Hepatocyte (in vitro differentiated cells): ENCODE results near the gene SLC27A3.

Source experiments
- CTCF ChIP-seq: fragments of 200-600 bp; sonication (generic); IDR thresholded peaks from 2 replicates; pipeline ENCODE4 v1.5.1; 2016; ENCODE audit warnings: antibody characterized with exemption, mild to moderate bottlenecking; ENCODE audit not compliant: poor library complexity
- EZH2 ChIP-seq: fragments of 200-600 bp; sonication (generic); IDR thresholded peaks from 2 replicates; pipeline ENCODE4 v1.6.1; 2016; ENCODE audit warnings: antibody characterized with exemption, mild to moderate bottlenecking, borderline replicate concordance
- EZH2phosphoT487 ChIP-seq: fragments of 200-600 bp; sonication (generic); IDR thresholded peaks from one replicate; pipeline ENCODE4 v1.6.1; 2018; ENCODE audit warnings: antibody characterized with exemption, mild to moderate bottlenecking, low read depth, moderate library complexity; ENCODE audit not compliant: unreplicated experiment, severe bottlenecking

GRCh38 chr1:153771261-153771660, 3.9 kb upstream of the SLC27A3 start:
- TF ChIP-seq CTCF (no peak), EZH2phosphoT487 (no peak), EZH2 (no peak)
